Measurements from ENCODE around the gene NR2C2AP. TPM values are rescaled to one million over a fixed set of nuclear protein-coding genes. Genes with fewer than 3 reads are reported as not detected.

The NR2C2AP gene
- total RNA-seq, 1 donor from 2014 or later: 7.3 TPM

DNA sequence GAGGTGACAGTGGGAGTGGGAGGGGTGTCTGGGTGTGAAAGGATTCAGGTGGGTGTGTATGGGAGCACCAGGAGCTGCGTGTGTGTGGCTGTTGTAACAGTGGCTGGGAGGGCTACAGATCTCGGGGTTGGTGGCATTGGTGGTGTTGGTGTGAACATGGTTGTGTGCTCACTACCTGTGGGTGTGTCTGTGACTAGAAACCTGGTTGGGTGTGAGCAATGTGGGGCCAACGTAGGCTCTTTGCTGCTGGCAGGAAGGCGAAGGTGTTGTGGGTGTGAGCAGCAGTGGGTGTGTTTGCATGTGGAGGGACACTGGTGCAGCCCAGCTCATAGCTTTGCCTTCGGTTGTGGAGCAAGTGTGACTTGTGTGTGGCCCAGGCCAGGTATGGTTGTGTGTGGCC, 3.7 kb upstream of the NR2C2AP start:
- H3K27me3 ChIP-seq (ENCODE audit: control insufficient read depth in 3 of 3, insufficient read depth in 3 of 3, low read length in 3 of 3): peaks cover 33 to 45% (median 38%) of the 10 kb centered on the region in 3 donors
- no peak overlapping the region for H3K27ac ChIP-seq (ENCODE audit: low read depth, low read length)

DNA sequence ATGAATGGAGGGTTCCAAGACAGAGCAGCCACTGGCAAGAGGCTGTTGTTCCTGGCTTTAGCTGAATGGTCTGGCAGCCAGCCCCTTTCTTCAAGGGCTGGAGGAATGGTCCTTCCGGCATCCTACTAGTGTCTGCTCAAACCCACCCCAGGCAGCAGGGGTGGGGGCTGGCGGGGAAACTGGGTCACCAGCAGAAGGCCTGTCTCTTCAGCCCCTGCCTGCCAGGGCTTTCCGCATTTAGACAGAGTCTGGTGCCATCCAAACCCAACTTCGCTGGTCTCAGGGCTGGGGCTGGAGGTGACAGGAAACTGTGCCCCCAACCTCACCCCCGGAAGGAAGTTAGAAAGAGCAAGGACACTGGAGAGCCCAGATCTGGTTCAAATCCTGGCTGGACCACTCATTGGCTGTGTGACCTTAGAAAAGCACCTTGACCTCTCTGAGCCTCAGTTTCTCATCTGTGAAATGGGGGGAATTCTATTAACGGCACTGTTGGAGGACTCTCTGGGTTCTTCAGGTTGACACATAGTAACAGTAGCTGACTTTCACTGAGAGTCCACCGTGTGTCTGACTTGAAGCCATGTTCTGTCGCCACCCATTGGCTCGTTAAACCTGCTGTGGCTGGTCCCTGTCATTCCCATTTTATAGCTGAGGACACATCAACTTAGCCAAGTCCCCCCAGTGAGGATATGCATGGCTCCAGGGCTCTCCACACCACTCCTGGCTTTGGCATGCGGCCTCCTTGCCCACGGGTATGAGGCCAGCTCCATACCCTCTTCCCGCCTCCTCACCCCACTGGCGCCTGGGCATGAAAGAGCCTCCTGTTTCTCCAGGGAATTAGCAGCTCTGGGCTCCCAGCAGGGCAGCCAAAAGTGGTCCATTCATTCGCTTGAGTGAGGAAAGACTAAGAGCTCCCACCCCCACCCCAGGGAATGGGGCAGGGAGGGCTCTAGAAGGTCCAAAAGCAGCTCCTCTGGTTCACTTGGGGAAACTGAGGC, 2.5 kb upstream of the NR2C2AP start:
- Histone ChIP-seq H3K27ac (ENCODE audit: low read depth, low read length) (no peak overlapping the region), H3K9me3 (ENCODE audit: control insufficient read depth in 3 of 3, low read length in 3 of 3) (no peaks in the 10 kb centered on the region), H3K9ac (ENCODE audit: low read depth in 1 of 3, low read length in 3 of 3) (peak overlapping the region in 1 of 3 donors; percentile 10), H3K36me3 (ENCODE audit: control insufficient read depth in 3 of 3, insufficient read depth in 3 of 3, low read length in 3 of 3) (peaks cover 3 to 10% (median 5%) of the 10 kb centered on the region in 3 donors), H3K4me3 (ENCODE audit: low read length in 3 of 3) (no peak overlapping the region), H3K4me1 (ENCODE audit: control insufficient read depth in 3 of 3, insufficient read depth in 3 of 3, low read length in 3 of 3) (peaks cover 11 to 16% (median 11%) of the 10 kb centered on the region in 3 donors), H3K27me3 (ENCODE audit: control insufficient read depth in 3 of 3, insufficient read depth in 3 of 3, low read length in 3 of 3) (peaks cover 21 to 36% (median 29%) of the 10 kb centered on the region in 3 donors)

More for the DNA sequence above, 3.7 kb upstream of the NR2C2AP start:
- H3K4me3 ChIP-seq (ENCODE audit: low read length in 3 of 3): no peak overlapping the region
- peaks cover 0 to 6% (median 0%) of the 10 kb centered on the region in 3 donors for H3K36me3 ChIP-seq (ENCODE audit: control insufficient read depth in 3 of 3, insufficient read depth in 3 of 3, low read length in 3 of 3)
- H3K4me1 ChIP-seq (ENCODE audit: control insufficient read depth in 3 of 3, insufficient read depth in 3 of 3, low read length in 3 of 3): peaks cover 11 to 16% (median 11%) of the 10 kb centered on the region in 3 donors
- no peak overlapping the region for H3K9ac ChIP-seq (ENCODE audit: low read depth in 1 of 3, low read length in 3 of 3)
- no peaks in the 10 kb centered on the region for H3K9me3 ChIP-seq (ENCODE audit: control insufficient read depth in 3 of 3, low read length in 3 of 3)

DNA sequence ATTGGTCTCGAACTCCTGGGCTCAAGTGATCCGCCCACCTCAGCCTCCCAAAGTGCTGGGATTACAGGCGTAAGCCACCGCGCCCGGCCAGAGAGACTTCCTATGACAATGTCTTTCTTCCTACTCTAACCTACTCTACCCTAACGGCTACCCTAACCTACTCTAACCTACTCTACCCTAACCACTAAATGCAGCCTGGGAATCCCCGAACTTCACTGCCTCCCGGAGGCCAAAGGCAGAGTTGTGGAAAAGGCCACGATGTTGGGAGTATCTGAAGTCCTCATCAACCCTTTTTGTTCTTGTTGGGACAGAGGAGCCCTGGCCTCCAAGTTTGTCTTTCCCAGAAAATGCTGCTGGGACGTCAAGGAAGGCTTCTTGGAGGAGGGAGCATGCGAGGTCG, 967 bp upstream of the NR2C2AP start:
- Histone ChIP-seq H3K27ac (ENCODE audit: low read depth, low read length) (no peak overlapping the region), H3K4me1 (ENCODE audit: control insufficient read depth in 3 of 3, insufficient read depth in 3 of 3, low read length in 3 of 3) (peaks cover 11 to 16% (median 11%) of the 10 kb centered on the region in 3 donors), H3K27me3 (ENCODE audit: control insufficient read depth in 3 of 3, insufficient read depth in 3 of 3, low read length in 3 of 3) (peaks cover 15 to 27% (median 25%) of the 10 kb centered on the region in 3 donors), H3K9ac (ENCODE audit: low read depth in 1 of 3, low read length in 3 of 3) (no peak overlapping the region), H3K36me3 (ENCODE audit: control insufficient read depth in 3 of 3, insufficient read depth in 3 of 3, low read length in 3 of 3) (peaks cover 8 to 15% (median 8%) of the 10 kb centered on the region in 3 donors), H3K9me3 (ENCODE audit: control insufficient read depth in 3 of 3, low read length in 3 of 3) (no peaks in the 10 kb centered on the region), H3K4me3 (ENCODE audit: low read length in 3 of 3) (no peak overlapping the region)

DNA sequence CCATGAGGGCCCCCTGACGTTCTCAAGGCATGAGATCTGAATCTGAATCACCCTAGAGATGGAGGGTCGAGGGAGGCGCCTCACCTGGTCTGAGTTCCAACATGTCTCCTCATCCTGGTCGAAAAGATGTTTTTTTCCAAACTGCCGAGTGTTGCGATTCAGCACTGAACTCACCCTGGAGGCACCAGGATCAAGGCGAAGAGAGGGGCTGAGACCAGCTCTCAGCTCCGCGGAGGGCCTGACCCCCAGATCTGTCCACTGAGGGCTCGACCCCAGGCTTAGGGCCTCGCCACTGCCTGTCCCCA, 555 bp downstream of the NR2C2AP start:
- Histone ChIP-seq H3K9ac (ENCODE audit: low read depth in 1 of 3, low read length in 3 of 3) (peak overlapping the region; percentile 82 to 90 (median 88)), H3K27ac (ENCODE audit: low read depth, low read length) (peak overlapping the region; percentile 74), H3K4me3 (ENCODE audit: low read length in 3 of 3) (peak overlapping the region; percentile 73 to 86 (median 76)), H3K9me3 (ENCODE audit: control insufficient read depth in 3 of 3, low read length in 3 of 3) (no peaks in the 10 kb centered on the region), H3K4me1 (ENCODE audit: control insufficient read depth in 3 of 3, insufficient read depth in 3 of 3, low read length in 3 of 3) (peaks cover 11 to 16% (median 11%) of the 10 kb centered on the region in 3 donors), H3K27me3 (ENCODE audit: control insufficient read depth in 3 of 3, insufficient read depth in 3 of 3, low read length in 3 of 3) (peaks cover 13 to 21% (median 21%) of the 10 kb centered on the region in 3 donors), H3K36me3 (ENCODE audit: control insufficient read depth in 3 of 3, insufficient read depth in 3 of 3, low read length in 3 of 3) (peaks cover 22 to 28% (median 22%) of the 10 kb centered on the region in 3 donors)

DNA sequence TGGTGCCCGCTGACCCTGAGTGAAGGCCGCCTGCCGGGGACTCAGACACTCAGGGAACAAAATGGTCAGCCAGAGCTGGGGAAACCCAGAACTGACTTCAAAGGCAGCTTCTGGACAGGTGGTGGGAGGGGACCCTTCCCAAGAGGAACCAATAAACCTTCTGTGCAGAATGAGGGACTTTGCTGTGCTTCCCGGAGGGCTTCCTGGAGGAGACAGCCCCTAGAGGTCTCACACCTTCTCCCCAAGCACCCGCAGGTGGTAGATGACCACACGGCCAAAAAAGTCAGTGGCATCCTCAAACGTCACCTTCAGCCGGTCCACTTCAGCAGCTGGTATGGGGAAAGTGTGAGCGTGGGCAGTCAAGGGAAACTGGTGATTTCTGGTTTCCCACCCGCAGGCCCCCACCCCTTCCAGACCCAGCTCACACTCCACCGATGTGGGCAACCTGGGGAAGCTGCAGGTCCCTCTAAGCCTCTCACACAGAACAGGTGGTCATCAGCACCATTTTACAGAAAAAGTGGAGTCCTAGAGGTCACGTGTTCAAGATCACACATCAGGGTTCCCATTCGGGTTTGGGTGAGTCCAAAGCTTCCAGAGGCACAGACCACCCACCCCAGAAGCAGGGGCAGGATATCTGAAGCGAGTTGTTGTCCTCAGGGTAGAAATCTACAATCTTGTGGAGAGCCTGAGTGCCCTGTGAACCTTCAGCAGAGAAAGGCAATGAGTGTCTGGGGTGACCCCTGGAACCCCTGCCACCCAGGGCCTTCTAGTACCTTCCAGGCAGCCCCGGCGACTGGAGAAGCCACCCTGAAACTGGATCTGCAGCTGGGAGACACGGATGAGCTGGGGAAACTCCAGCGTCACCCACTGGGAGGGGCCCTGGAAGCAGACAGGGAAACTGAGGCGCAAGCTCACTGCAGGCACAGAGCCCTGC, 1.2 kb downstream of the NR2C2AP start:
- H3K4me1 ChIP-seq (ENCODE audit: control insufficient read depth in 3 of 3, insufficient read depth in 3 of 3, low read length in 3 of 3): peaks cover 11% of the 10 kb centered on the region in 3 donors
- peak overlapping the region; percentile 73 to 86 (median 76) for H3K4me3 ChIP-seq (ENCODE audit: low read length in 3 of 3)
- H3K27ac ChIP-seq (ENCODE audit: low read depth, low read length): no peak overlapping the region
- H3K27me3 ChIP-seq (ENCODE audit: control insufficient read depth in 3 of 3, insufficient read depth in 3 of 3, low read length in 3 of 3): peaks cover 7 to 14% (median 14%) of the 10 kb centered on the region in 3 donors
- peaks cover 25 to 33% (median 26%) of the 10 kb centered on the region in 3 donors for H3K36me3 ChIP-seq (ENCODE audit: control insufficient read depth in 3 of 3, insufficient read depth in 3 of 3, low read length in 3 of 3)
- no peaks in the 10 kb centered on the region for H3K9me3 ChIP-seq (ENCODE audit: control insufficient read depth in 3 of 3, low read length in 3 of 3)
- H3K9ac ChIP-seq (ENCODE audit: low read depth in 1 of 3, low read length in 3 of 3): peak overlapping the region in 2 of 3 donors; percentile 82 to 90

DNA sequence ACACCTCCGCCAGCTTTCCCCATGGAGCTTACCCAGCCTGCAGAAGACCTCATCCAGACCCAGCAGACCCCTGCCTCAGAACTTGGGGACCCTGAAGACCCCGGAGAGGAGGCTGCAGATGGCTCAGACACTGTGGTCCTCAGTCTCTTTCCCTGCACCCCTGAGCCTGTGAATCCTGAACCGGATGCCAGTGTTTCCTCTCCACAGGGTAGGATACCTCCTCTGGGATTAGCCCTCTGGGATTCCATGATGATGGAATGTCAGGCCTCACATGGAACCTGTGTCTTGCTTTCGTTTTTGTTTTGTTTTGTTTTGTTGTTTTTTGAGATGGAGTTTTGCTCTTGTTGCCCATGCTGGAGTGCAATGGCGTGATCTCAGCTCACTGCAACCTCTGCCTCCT, 9.3 kb downstream of the NR2C2AP start:
- Histone ChIP-seq H3K36me3 (ENCODE audit: control insufficient read depth in 3 of 3, insufficient read depth in 3 of 3, low read length in 3 of 3) (peaks cover 17 to 25% (median 22%) of the 10 kb centered on the region in 3 donors), H3K27me3 (ENCODE audit: control insufficient read depth in 3 of 3, insufficient read depth in 3 of 3, low read length in 3 of 3) (no peaks in the 10 kb centered on the region), H3K9ac (ENCODE audit: low read depth in 1 of 3, low read length in 3 of 3) (peak overlapping the region; percentile 33 to 91 (median 89)), H3K27ac (ENCODE audit: low read depth, low read length) (no peak overlapping the region), H3K4me3 (ENCODE audit: low read length in 3 of 3) (peak overlapping the region; percentile 87 to 93 (median 90)), H3K4me1 (ENCODE audit: control insufficient read depth in 3 of 3, insufficient read depth in 3 of 3, low read length in 3 of 3) (peaks cover 35 to 37% (median 37%) of the 10 kb centered on the region in 3 donors), H3K9me3 (ENCODE audit: control insufficient read depth in 3 of 3, low read length in 3 of 3) (no peaks in the 10 kb centered on the region)

DNA sequence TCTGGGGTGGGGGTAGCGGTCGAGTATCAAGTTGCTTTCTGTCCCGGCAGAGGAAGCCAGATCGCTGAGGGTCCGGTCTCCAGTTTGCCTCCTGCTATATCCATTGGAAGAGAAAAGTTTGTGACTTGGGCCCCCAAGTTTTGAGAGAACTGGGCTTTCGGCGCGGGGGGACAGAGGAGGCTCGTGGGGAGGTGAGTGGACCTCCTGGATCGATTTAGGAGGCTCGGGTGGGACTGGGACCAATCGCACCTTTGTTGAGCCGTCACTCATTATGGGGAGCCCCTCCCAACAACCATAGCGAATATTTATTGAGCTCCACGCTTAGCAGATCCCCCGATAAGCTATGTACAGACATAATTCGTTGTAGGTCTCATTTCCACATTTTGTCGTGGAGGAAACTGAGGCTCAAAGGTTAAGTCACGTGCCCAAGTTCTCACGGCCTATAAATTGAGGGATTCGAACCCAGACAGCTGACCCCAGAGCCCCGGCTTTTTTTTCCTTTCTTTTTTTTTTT, 10.2 kb downstream of the NR2C2AP start:
- H3K4me3 ChIP-seq (ENCODE audit: low read length in 3 of 3): peak overlapping the region; percentile 87 to 93 (median 90)
- H3K9me3 ChIP-seq (ENCODE audit: control insufficient read depth in 3 of 3, low read length in 3 of 3): no peaks in the 10 kb centered on the region
- H3K4me1 ChIP-seq (ENCODE audit: control insufficient read depth in 3 of 3, insufficient read depth in 3 of 3, low read length in 3 of 3): peaks cover 35 to 37% (median 37%) of the 10 kb centered on the region in 3 donors

DNA sequence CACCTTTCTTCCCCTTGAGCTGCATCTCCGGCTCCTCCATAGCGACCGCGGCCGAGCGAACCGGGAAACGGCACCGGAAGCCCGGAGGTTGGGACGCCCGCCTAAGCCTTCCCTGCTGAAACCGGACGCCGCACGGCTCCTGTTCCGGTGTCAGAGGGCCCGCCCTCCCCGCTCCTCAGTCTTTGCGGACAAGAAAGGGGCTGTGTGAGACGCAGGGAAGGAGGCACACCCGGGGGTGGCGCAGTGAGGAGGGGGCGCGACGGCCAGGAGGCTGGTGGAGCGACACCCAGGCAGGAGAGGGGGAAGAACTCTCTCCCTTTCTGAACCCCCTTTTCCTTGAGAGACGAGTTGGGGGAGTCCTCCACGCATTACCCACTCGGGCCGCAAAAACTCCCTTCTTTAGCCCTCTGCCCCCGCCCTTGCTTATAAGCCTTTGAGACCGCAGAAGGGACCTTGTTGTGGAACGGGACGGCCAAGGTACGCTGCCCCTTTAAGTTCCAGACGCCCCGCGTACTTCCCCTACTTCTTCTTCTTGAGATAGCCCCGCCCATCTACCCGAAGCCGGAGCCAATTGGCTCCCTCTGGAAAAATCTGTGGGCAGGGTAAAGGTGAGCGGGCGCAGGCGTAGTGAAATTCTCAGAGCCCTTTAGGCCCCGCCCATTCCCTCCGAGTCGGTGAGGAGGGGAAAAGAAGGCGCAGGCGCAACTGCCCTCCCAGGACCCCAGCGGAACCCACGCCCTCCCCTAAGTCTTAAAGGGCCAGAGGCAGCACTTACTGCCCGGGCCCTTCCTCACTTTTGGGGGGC, 10.9 kb downstream of the NR2C2AP start, which contains the start of the genes BORCS8 and RFXANK:
BORCS8 (minus strand) TSS at position 75 of the 805 bp plus-strand sequence; CDS start at position 40, 35 bp downstream.
RFXANK (plus strand) TSS at position 181 of the 805 bp plus-strand sequence. CDS start 1,689 bp downstream, outside the sequence.
- Histone ChIP-seq H3K36me3 (ENCODE audit: control insufficient read depth in 3 of 3, insufficient read depth in 3 of 3, low read length in 3 of 3) (peaks cover 6 to 13% (median 10%) of the 10 kb centered on the region in 3 donors), H3K4me1 (ENCODE audit: control insufficient read depth in 3 of 3, insufficient read depth in 3 of 3, low read length in 3 of 3) (peaks cover 35 to 37% (median 37%) of the 10 kb centered on the region in 3 donors), H3K9me3 (ENCODE audit: control insufficient read depth in 3 of 3, low read length in 3 of 3) (no peaks in the 10 kb centered on the region), H3K27ac (ENCODE audit: low read depth, low read length) (peak within 1 kb of the TSS; percentile 99), H3K9ac (ENCODE audit: low read depth in 1 of 3, low read length in 3 of 3) (peak within 1 kb of the TSS; percentile 99 to 100 (median 100)), H3K27me3 (ENCODE audit: control insufficient read depth in 3 of 3, insufficient read depth in 3 of 3, low read length in 3 of 3) (no peaks in the 10 kb centered on the region), H3K4me3 (ENCODE audit: low read length in 3 of 3) (peak within 1 kb of the TSS; percentile 95 to 99 (median 98))

More for the DNA sequence above, 10.2 kb downstream of the NR2C2AP start:
- Histone ChIP-seq H3K27ac (ENCODE audit: low read depth, low read length) (peak overlapping the region; percentile 99), H3K27me3 (ENCODE audit: control insufficient read depth in 3 of 3, insufficient read depth in 3 of 3, low read length in 3 of 3) (no peaks in the 10 kb centered on the region), H3K9ac (ENCODE audit: low read depth in 1 of 3, low read length in 3 of 3) (peak overlapping the region; percentile 89 to 91 (median 90)), H3K36me3 (ENCODE audit: control insufficient read depth in 3 of 3, insufficient read depth in 3 of 3, low read length in 3 of 3) (peaks cover 7 to 16% (median 12%) of the 10 kb centered on the region in 3 donors)

Data from skeletal muscle tissue (tissue), 4 donors.